ENCODE measurements around the gene KHDC1.
"Not testable (repeated sequence)": the region's sequence is repeated elsewhere in the genome, so short reads cannot be mapped to it uniquely, and the experiment has no call there.

Gene KHDC1

GRCh38 chr6:73248192-73248903 is 14.6 kb downstream of the KHDC1 start:
- DNase-seq = no peak

GRCh38 chr6:73242001-73242400 is 21.0 kb downstream of the KHDC1 start:
- no peak for DNase-seq

GRCh38 chr6:73240730-73241129 is 22.3 kb downstream of the KHDC1 start:
- DNase-seq = no peak

- DNase-seq = no peak
Measured at GRCh38 chr6:73236144-73236750, 26.7 kb downstream of the KHDC1 start.

GRCh38 chr6:73234733-73235132 is 28.3 kb downstream of the KHDC1 start:
- no peak for DNase-seq

- DNase-seq = not testable (repeated sequence)
Measured at GRCh38 chr6:73233971-73234370, 29.0 kb downstream of the KHDC1 start.

GRCh38 chr6:73233048-73233447 is 29.9 kb downstream of the KHDC1 start:
- DNase-seq = no peak

- DNase-seq = no peak
Measured at GRCh38 chr6:73231986-73232391, 31.0 kb downstream of the KHDC1 start.

- DNase-seq = no peak
Measured at GRCh38 chr6:73227606-73228255, 35.3 kb downstream of the KHDC1 start.

GRCh38 chr6:73225396-73225795 is 37.6 kb downstream of the KHDC1 start, which contains the start of gene KHDC1L:
KHDC1L (minus strand) TSS chr6:73225496; CDS start chr6:73225408, 88 bp downstream.
- no peak for DNase-seq

GRCh38 chr6:73216859-73217258 is 46.1 kb downstream of the KHDC1 start:
- DNase-seq = no peak

- DNase-seq = no peak
Measured at GRCh38 chr6:73209117-73209516, 53.9 kb downstream of the KHDC1 start.

- DNase-seq = no peak
Measured at GRCh38 chr6:73207221-73207837, 55.7 kb downstream of the KHDC1 start.

GRCh38 chr6:73204252-73204651 is 58.7 kb downstream of the KHDC1 start:
- no peak for DNase-seq

GRCh38 chr6:73203098-73203497 is 59.9 kb downstream of the KHDC1 start:
- no peak for DNase-seq

- no peak for DNase-seq
Measured at GRCh38 chr6:73200735-73201134, 62.3 kb downstream of the KHDC1 start.

- DNase-seq = no peak
Measured at GRCh38 chr6:73200247-73200646, 62.7 kb downstream of the KHDC1 start.

GRCh38 chr6:73194744-73195143 is 68.3 kb downstream of the KHDC1 start:
- no peak for DNase-seq

- not testable (repeated sequence) for DNase-seq
Measured at GRCh38 chr6:73193302-73193701, 69.7 kb downstream of the KHDC1 start.
